ENCODE measurements around the gene GDNF.

- TF ChIP-seq CTCF (IDR thresholded peaks at IDR 0.05; ENCODE audit: low read length), result no peak
- no peak for TF ChIP-seq EZH2 (IDR thresholded peaks at IDR 0.05; ENCODE audit: borderline replicate concordance, low read length)
Measured at GRCh38 chr5:37808945-37809344, 30.9 kb downstream of the GDNF start.
